OCI-LY1 (cell line): ENCODE data around the gene UNC13D.
A peak's percentile ranks its signal among the peaks of the same experiment; 100 is the strongest.
"Not testable (repeated sequence)": the region's sequence is repeated elsewhere in the genome, so short reads cannot be mapped to it uniquely, and the experiment has no call there.

Experiments
- H2AFZ ChIP-seq: fragments of 200-600 bp; sonication (generic), shearing (Covaris generic); 2 replicates; pipeline ENCODE4 v1.6.0; 2014; ENCODE audit warnings: antibody characterized with exemption, mild to moderate bottlenecking, low read length
- H3F3A ChIP-seq: fragments of 200-600 bp; sonication (generic), shearing (Covaris generic); 2 replicates; pipeline ENCODE4 v1.6.0; 2014; ENCODE audit warnings: mild to moderate bottlenecking, antibody characterized with exemption, low read length, moderate library complexity; ENCODE audit not compliant: insufficient read depth
- H3K27ac ChIP-seq: fragments of 200-600 bp; sonication (generic); 2 replicates; pipeline ENCODE4 v1.5.1; 2014; ENCODE audit warnings: low read length, mixed run types, mild to moderate bottlenecking, low read depth; ENCODE audit not compliant: poor library complexity, severe bottlenecking
- H3K27me3 ChIP-seq: fragments of 200-600 bp; sonication (generic); 2 replicates; pipeline ENCODE4 v1.6.0; 2014; ENCODE audit warnings: antibody characterized with exemption, mild to moderate bottlenecking, low read length, moderate library complexity; ENCODE audit not compliant: insufficient read depth
- H3K36me3 ChIP-seq: fragments of 200-600 bp; sonication (generic); 2 replicates; pipeline ENCODE4 v1.6.1; 2014; ENCODE audit warnings: mild to moderate bottlenecking, antibody characterized with exemption, low read length, moderate library complexity, mixed read lengths; ENCODE audit not compliant: insufficient read depth
- H3K4me1 ChIP-seq: fragments of 200-600 bp; sonication (generic); 2 replicates; pipeline ENCODE4 v1.5.1; 2014; ENCODE audit warnings: mild to moderate bottlenecking, low read length, moderate library complexity; ENCODE audit not compliant: insufficient read depth, severe bottlenecking
- H3K4me2 ChIP-seq: fragments of 200-600 bp; sonication (generic), shearing (Covaris generic); 2 replicates; pipeline ENCODE4 v1.6.1; 2014; ENCODE audit warnings: low read length
- H3K4me3 ChIP-seq: fragments of 200-600 bp; sonication (generic); 2 replicates; pipeline ENCODE4 v1.5.1; 2014; ENCODE audit warnings: low read length, low read depth, mild to moderate bottlenecking, mixed read lengths; ENCODE audit not compliant: poor library complexity, severe bottlenecking
- H3K79me2 ChIP-seq: fragments of 200-600 bp; shearing (Covaris generic); 2 replicates; pipeline ENCODE4 v1.6.1; 2016; ENCODE audit warnings: mixed run types, low read length, mixed read lengths; ENCODE audit not compliant: insufficient read depth
- H3K9ac ChIP-seq: fragments of 200-600 bp; sonication (generic), shearing (Covaris generic); 2 replicates; pipeline ENCODE4 v1.6.1; 2014; ENCODE audit warnings: mild to moderate bottlenecking, low read length, mixed read lengths
- H3K9me2 ChIP-seq: fragments of 200-600 bp; sonication (generic), shearing (Covaris generic); 2 replicates; pipeline ENCODE4 v1.6.1; 2014; ENCODE audit warnings: low read depth, mild to moderate bottlenecking, low read length, mixed read lengths
- H3K9me3 ChIP-seq: fragments of 200-600 bp; shearing (Covaris generic); 2 replicates; pipeline ENCODE4 v1.6.1; 2014; ENCODE audit warnings: low read length, mixed read lengths
- H4K20me1 ChIP-seq: fragments of 200-600 bp; sonication (generic), shearing (Covaris generic); 2 replicates; pipeline ENCODE4 v1.6.0; 2016; ENCODE audit warnings: mild to moderate bottlenecking, low read length; ENCODE audit not compliant: insufficient read depth
- EZH2 ChIP-seq: fragments of 200-600 bp; sonication (generic), shearing (Covaris generic); IDR thresholded peaks from 2 replicates; pipeline ENCODE4 v1.8.0; 2017; ENCODE audit warnings: borderline replicate concordance, mixed run types, mild to moderate bottlenecking, antibody characterized with exemption, low read length, moderate library complexity, mixed read lengths
- TF ChIP-seq, protein P1 (sequence below): fragments of 200-600 bp; sonication (generic), shearing (Covaris generic); IDR thresholded peaks from 2 replicates; pipeline ENCODE4 v1.5.1; 2017; ENCODE audit warnings: mild to moderate bottlenecking, antibody characterized with exemption, low read length, moderate library complexity, mixed read lengths

UNC13D gene

DNA sequence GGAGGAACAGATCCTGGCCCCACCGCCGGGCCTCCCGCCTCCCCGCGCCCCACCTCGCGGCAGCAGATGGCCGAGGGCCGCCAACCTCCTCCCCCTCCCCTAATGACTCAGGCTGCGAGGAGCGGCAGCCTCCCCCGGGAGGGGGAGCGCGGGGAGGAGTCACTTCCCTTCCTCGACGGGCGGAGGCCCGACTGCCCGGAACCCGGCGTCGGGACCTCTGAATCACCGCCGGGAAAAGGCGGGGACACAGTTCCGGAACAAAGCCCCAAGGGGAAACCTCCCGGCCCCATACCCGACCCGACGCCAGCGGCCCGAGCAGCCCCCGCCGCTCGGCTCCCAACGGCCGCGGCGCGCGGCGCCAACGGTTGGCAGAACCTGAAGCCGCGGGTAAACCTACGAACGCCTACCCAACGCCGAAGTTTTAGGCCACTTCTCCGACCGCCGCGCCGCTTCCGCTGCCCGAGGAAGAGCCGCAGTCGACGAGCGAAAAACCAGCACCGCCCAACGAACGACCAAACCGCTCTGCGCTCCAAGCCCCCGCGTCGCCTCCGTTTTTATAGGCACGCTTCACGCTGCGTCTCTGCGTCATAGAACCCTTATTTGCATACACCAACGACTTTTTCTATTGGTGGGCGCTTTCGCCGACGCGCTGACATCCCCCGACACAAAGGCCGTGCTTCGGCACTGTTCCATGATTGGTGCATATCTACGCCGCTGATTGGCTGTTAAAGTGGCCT lies 64.8 kb downstream of the UNC13D start:
- peaks cover 48% of the 10 kb centered on the region for H3K4me1 ChIP-seq
- no peak overlapping the region for H2AFZ ChIP-seq
- peak overlapping the region; percentile 75 for H3K27ac ChIP-seq
- H3F3A ChIP-seq: peaks cover 22% of the 10 kb centered on the region
- H3K9me2 ChIP-seq: no peaks in the 10 kb centered on the region
- H3K4me2 ChIP-seq: peak overlapping the region; percentile 92
- peaks cover 15% of the 10 kb centered on the region for H3K79me2 ChIP-seq
- H3K27me3 ChIP-seq: no peaks in the 10 kb centered on the region
- peak overlapping the region; percentile 95 for H3K4me3 ChIP-seq
- H4K20me1 ChIP-seq: no peaks in the 10 kb centered on the region
- H3K36me3 ChIP-seq: peaks cover 35% of the 10 kb centered on the region
- no peaks in the 10 kb centered on the region for H3K9me3 ChIP-seq
- peak overlapping the region; percentile 91 for H3K9ac ChIP-seq
- TF ChIP-seq, protein P1, sequence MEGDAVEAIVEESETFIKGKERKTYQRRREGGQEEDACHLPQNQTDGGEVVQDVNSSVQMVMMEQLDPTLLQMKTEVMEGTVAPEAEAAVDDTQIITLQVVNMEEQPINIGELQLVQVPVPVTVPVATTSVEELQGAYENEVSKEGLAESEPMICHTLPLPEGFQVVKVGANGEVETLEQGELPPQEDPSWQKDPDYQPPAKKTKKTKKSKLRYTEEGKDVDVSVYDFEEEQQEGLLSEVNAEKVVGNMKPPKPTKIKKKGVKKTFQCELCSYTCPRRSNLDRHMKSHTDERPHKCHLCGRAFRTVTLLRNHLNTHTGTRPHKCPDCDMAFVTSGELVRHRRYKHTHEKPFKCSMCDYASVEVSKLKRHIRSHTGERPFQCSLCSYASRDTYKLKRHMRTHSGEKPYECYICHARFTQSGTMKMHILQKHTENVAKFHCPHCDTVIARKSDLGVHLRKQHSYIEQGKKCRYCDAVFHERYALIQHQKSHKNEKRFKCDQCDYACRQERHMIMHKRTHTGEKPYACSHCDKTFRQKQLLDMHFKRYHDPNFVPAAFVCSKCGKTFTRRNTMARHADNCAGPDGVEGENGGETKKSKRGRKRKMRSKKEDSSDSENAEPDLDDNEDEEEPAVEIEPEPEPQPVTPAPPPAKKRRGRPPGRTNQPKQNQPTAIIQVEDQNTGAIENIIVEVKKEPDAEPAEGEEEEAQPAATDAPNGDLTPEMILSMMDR: no peak; the same call in 1 of the 2 replicates
- TF ChIP-seq EZH2: no peak

DNA sequence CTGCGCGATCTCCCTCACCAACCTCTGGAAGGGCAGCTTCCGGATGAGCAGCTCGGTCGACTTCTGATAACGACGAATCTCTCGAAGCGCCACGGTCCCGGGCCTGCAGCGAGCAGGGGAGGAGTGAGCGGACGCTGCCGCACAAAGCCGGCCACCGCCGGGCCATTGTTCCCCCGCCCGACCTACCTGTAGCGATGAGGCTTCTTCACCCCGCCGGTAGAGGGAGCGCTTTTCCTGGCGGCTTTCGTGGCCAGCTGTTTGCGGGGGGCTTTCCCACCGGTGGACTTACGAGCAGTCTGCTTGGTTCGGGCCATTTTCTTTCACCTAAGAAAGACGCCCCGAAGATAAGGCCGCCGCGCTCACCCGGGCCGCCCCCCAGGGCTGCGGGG lies 65.3 kb downstream of the UNC13D start:
- H2AFZ ChIP-seq: no peak overlapping the region
- H3K4me1 ChIP-seq: peaks cover 43% of the 10 kb centered on the region
- H3K36me3 ChIP-seq: peaks cover 35% of the 10 kb centered on the region
- peak overlapping the region; percentile 91 for H3K9ac ChIP-seq
- H4K20me1 ChIP-seq: no peaks in the 10 kb centered on the region
- peaks cover 19% of the 10 kb centered on the region for H3F3A ChIP-seq
- peak overlapping the region; percentile 75 for H3K27ac ChIP-seq
- H3K4me2 ChIP-seq: peak overlapping the region; percentile 92
- peaks cover 15% of the 10 kb centered on the region for H3K79me2 ChIP-seq
- H3K9me2 ChIP-seq: no peaks in the 10 kb centered on the region
- TF ChIP-seq, protein P1: peak; percentile 68
- TF ChIP-seq EZH2: no peak
- H3K27me3 ChIP-seq: no peaks in the 10 kb centered on the region
- H3K4me3 ChIP-seq: peak overlapping the region; percentile 95
- no peaks in the 10 kb centered on the region for H3K9me3 ChIP-seq

DNA sequence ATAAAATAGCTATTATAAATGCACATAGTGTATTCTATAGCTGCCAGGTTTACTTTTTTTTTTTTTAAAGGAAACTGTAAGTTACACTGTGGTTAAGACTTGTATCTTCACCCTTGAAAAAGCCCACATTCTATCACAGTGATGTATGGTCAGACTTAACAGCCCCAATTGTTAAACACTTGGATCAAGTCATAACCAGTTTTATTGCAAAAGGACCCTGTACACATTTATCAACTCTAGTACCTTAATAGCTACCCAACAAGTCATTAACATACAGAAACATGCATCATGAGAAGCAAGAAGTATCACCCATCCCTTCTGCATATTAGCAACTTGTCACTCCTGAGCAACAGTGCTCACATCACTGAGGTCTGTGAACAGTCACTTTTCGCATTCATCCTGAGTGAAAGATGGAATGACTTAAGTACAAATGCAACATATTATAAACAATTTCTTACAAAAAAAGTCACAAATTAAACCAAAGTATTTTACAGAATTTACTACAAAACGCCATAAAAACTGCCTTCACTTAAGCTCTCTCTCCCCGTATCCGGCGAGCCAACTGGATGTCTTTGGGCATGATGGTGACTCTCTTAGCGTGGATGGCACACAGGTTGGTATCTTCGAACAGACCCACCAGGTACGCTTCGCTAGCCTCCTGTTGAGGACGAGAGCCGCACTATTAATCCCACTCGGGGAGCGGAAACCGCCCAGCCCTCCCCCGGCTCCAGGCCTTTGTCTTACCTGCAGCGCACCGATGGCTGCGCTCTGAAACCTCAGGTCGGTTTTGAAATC lies 65.9 kb downstream of the UNC13D start:
- H3K9me2 ChIP-seq, H4K20me1 ChIP-seq, H3K27me3 ChIP-seq, H2AFZ ChIP-seq, H3K9me3 ChIP-seq: not testable (repeated sequence)
- Histone ChIP-seq H3K27ac (peak overlapping the region; percentile 75), H3K79me2 (peaks cover 15% of the 10 kb centered on the region), H3K4me2 (peak overlapping the region; percentile 92), H3K36me3 (peaks cover 35% of the 10 kb centered on the region), H3K4me3 (peak overlapping the region; percentile 95), H3K9ac (peak overlapping the region; percentile 91), H3F3A (peaks cover 13% of the 10 kb centered on the region), H3K4me1 (peaks cover 37% of the 10 kb centered on the region)
